Left lobe of liver (tissue), 2 donors: ENCODE results near the gene RETREG2. TPM values are rescaled to one million over a fixed set of nuclear protein-coding genes. Genes with fewer than 3 reads are reported as not detected.

Experiments used
- ATAC-seq: fragments of 200-7000 bp; cut with Tn5 transposase; one replicate; pipeline ENCODE4 v1.9.1; 2020; ENCODE audit warnings: mild to moderate bottlenecking, moderate library complexity
- DNase-seq: peaks from one replicate; pipeline ENCODE4 v3.0.0-alpha.2; 2020; ENCODE audit warnings: low spot score
- total RNA-seq: library from RNA; stranded (reverse); gene quantifications from one replicate; pipeline ENCODE4 v1.2.1, GENCODE V29; 2021
- donor health status: DM: no; HTN: no; CAD: no; lungs with moderate emphysema.
- donor health status: DM: no; HTN: yes; CAD: no.

The RETREG2 gene
- total RNA-seq, 1 donor from 2014 or later: 54.8 TPM

DNA sequence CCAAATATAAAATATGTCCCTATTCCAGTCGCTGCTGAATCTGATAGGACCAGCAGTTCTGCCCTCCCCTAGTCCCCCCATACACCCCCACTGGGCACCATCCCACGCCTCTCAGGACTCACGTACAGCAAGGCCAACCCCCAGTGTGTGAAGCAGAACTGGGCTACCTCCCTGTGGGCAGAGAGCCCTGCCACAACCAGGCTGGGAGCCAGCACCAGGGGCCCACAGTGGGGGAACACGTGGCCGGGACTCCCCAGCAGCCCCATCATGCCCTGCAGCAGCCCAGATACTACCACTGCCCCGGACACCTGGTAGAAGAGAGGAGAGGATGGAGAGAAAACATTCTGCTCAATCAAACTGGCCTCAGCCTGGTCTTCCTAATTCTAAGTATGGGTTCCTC lies 9.5 kb upstream of the RETREG2 start:
- DNase-seq (no peak), ATAC-seq (no peak)

DNA sequence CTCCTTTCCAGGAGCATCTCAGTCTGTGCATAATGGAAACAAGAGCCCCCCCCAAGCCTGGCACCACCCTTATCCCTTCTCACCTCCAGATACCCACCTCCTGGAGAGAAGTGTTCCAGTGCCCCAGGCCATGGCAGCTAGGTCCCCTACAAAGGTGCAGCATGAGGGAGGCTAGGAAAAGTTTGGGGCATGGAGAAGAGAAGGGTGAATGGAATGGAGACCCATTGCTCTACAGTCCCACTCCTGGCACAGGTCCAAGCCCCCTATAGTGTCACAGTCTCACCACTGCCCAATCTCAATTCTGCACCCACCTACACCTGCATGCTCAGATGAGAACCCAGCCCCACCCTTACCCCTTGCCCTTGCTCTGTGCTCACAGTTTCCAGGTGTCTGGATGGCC lies 9.1 kb upstream of the RETREG2 start:
- ATAC-seq (no peak), DNase-seq (no peak)

DNA sequence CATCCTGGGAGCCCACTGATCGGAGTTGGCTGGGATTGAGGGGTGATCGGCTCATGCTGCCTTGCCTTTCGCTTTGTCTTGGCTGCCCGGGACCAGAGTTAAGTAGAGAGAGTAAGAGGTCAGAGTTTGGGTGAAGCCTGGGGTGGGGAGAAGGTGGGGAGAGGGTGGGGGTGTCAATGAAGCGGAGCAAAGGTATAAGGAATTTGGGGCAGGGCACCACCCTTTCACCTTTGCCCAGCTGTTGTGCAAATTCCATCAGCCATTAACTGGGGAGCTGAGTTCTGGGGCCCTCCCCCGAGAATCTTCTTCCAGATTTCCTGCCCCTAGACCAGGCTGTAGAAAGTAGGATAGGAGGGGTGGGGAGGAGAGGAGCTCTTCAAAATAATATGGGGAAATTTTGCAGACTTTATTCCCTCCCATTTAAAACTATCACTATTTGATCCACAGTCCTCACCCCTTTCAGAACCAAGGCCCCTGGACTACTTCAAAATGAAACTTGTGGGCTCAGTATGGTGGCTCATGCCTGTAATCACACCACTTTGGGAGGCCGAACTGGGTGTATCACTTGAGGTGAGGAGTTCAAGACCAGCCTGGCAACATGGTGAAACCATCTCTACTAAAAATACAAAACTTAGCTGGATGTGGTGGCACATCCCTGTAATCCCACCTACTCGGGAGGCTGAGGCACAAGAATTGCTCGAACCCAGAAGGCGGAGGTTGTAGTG lies 8.0 kb upstream of the RETREG2 start, which contains the start of gene SLC23A3:
SLC23A3 (minus strand) TSS at position 100 of the 725 bp plus-strand sequence; CDS start at position 55, 45 bp downstream.
- ATAC-seq (peak; percentile 81), DNase-seq (no peak)

DNA sequence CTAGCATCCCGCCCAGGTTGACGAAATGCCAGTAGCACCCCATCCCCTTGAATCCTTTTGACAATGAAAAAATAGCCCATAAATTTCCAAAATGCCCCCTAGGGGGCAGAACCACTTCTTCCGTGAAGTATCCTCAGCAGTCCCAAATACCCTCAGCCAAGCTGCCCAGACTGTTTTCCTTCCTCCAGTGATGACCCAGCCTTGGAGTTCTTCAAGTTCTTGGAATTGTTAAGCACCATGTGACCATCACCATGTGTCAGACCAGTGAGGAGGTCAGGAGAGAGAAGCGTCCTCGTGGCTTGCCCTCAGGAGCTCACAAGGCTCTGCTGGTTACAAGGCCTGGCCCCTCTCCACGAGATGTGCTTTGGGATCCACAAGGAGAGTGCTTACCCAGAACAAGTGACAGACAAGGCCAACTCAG lies 6.8 kb upstream of the RETREG2 start:
- no peak for DNase-seq

GRCh38 chr2:219172231-219173154 lies 5.6 kb upstream of the RETREG2 start:
- DNase-seq (no peak), ATAC-seq (no peak)

More for the DNA sequence above, 6.8 kb upstream of the RETREG2 start:
- peak; percentile 62 for ATAC-seq

- ATAC-seq: no peak
- DNase-seq: no peak
Measured at GRCh38 chr2:219173176-219173575, 4.9 kb upstream of the RETREG2 start.

DNA sequence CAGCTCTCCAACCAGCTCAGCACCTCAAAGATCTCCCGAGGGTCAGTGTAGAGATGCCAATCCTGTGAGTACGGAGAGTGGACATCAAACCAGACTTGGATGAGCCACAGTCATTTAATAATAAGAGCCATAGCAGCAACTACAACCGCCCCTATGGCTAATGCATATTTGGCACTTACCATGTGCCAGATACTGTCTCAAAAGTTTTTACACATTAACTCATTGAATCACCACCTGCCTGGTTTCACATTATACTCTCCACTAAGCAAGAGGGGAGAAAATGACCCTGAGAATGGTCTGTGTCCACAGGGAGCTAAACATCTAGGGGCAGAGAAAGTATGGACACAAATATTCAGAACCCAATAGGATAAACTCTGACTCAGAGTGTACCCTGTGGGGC lies 3.9 kb upstream of the RETREG2 start:
- DNase-seq (no peak), ATAC-seq (no peak)

DNA sequence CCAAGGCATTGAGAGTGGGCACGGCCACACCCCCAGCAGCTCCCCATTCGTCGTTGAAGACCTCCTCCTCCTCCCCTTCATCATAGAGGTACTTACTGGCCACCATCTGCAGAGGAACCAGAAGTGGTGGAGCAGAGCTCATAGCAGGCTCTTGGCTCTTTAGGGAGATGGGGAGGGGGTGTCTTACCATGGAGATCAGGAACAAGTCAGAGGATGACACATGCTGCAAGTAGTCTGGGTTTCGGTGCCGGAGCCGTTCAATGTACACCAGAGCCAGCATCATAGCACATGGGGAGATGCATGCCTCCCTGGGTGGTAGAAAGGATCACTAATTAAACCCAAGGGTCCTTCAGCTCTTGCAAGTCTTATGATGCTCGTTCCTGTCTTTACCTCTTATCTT lies 3.3 kb upstream of the RETREG2 start:
- no peak for DNase-seq
- ATAC-seq: no peak

GRCh38 chr2:219175486-219175885 lies 2.6 kb upstream of the RETREG2 start:
- DNase-seq (no peak), ATAC-seq (no peak)

DNA sequence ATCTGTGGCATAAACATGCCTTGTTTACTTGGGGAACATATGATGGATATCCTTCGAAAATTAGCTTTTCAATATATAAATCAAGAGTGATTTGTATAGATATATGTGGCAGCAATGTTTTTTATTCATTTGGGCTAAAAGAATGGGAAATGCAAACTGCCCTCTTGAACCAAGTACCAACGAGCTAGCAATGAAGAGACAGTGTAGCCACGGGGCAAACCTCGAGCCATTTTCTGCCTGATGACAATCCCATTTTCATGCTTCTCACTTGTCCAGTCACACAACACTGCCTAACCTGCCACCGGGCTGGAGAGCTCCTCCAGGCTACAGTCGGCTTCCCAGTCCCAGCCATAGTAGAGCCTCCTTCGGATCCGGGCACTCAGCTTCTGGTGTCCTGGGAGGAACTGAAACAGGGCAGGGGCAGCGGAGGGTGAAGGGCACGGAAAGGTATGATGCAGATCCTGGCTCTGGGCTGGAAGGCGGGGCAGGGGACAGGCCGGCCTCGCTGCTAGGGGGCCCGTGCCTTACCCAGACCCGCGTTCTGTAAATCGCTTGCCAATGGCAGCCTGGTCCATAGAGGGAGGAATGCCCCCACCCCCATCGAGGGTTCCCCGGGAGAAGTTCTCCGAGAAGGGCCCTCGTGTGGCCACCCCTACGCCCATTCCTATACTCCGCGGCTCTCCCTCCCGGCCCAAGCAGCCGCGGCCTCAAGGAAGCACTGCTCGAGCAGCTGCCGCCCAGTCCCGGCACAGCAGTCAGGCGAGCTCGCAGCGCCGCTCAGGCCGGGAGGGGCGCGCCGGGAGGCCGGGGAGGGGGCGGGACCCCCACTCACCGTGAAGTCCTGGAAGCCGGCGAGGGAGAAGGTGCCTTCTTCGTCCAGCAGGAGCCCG lies 1.9 kb upstream of the RETREG2 start:
- ATAC-seq (peak; percentile 54), DNase-seq (peak; percentile 61)

DNA sequence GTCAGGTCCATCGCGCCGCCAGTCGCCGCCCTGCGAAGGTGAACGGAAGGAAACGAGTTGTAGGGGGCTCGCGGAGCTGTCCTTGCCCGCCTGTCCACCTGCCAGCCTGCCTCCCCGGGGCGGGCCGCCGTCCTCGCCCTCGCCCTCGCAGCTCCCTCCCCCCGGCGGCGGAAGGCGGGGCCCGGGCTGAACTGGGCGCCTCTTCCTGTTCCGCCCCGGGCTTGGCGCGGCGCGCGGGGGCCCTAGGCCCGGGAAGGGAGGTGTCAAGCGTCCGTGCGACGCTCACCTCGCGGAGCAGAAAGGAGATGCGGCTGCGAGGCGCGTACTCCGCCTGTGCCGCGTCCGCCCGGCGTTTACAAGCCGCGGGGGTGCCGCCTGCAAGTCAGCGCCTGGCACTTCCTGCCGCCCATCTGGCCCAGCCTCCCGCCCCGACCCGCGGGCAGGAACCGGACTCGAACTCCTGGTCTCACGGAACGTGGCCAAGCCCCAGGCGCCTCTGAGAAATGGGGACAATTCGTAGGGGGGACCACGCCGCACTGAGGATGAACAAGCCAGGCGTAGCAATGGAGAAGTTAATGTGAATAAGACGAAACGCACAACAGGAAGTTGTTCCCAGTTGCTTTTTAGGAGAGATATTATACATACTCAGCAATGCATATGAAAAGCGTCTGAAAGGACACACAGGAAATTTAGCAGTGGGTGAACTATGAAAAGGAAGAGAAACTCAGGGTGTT lies 1.1 kb upstream of the RETREG2 start, which contains the start of gene CNPPD1:
CNPPD1 (minus strand) TSS at position 108 of the 734 bp plus-strand sequence; CDS start at position 11, 97 bp downstream.
- DNase-seq: peak; percentile 92
- peak; percentile 87 for ATAC-seq

DNA sequence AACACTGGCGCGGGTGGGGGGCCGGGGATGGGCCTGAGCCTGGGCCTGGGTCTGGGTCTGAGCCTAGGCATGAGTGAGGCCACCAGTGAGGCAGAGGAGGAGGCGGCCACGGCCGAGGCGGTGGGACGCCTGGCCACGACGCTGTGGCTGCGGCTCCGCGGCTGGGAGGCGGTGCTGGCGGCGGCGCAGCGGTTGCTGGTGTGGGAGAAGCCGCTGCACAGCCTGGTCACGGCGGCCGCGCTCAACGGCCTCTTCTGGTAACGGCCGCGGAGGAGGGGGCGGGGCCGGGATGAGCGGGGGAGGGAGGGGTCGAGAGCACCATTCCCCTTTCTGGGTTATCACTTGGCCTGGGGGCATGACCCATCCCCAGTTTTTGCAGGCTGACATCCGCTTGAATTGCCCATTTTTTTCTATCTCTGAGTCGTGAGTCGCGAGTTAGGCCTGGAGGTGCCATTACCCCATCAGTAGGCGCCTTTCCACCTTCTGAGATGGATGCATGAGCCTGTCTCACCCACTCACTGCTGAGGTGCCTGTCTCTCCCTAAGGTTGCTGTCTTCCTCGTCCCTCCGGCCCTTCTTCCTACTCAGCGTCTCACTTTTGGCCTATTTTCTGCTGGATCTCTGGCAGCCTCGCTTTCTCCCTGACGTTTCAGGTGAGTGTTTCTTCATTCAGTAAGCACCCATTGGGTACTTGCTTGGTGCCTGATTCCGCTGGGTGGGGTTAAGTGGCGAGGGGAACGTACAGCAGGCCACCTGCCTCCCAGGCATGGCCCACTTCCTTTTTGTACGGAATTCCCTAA lies 501 bp downstream of the RETREG2 start:
- DNase-seq (peak; percentile 67), ATAC-seq (peak; percentile 8)

DNA sequence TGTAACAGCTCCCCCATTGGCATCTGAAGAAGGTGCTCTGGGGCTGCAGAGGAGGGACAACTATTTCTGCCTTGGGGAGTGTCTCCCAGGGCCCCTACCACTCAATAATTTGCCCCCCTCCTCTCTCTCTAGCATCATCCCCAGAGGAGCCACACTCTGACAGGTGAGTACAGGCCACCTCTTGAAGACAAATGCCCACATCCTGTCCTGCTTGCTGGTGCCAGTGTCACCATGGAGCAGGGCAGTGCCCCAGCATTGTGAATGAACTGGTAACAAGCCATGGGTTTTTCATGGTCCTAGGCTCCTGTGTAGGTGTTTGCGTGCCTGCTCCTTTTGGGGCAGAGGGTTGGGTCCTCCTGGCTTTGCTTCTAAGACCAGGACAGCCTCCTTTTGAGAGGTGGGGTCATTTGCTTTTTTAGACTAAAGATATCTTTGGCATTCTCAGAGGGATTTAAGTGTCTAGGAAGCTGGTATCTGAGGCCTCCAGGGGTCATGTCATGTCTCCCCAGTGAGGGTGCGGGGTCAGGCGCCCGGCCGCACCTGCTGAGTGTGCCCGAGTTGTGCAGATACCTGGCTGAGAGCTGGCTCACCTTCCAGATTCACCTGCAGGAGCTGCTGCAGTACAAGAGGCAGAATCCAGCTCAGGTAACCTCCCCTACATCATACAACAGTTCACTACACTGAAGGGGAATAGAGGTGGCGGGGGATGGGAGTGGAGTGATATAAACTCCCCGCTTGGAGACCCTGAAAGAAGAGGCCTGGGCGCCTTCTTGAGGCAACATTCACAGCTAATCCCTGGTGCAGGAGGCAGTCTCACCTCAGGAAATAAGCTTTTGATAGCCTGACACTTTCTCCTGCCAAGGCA lies 1.8 kb downstream of the RETREG2 start:
- ATAC-seq: no peak
- no peak for DNase-seq

GRCh38 chr2:219180961-219181360 lies 2.9 kb downstream of the RETREG2 start:
- DNase-seq: no peak

GRCh38 chr2:219181531-219181930 lies 3.5 kb downstream of the RETREG2 start:
- DNase-seq (no peak), ATAC-seq (no peak)

More at GRCh38 chr2:219180961-219181360, 2.9 kb downstream of the RETREG2 start:
- ATAC-seq: no peak

DNA sequence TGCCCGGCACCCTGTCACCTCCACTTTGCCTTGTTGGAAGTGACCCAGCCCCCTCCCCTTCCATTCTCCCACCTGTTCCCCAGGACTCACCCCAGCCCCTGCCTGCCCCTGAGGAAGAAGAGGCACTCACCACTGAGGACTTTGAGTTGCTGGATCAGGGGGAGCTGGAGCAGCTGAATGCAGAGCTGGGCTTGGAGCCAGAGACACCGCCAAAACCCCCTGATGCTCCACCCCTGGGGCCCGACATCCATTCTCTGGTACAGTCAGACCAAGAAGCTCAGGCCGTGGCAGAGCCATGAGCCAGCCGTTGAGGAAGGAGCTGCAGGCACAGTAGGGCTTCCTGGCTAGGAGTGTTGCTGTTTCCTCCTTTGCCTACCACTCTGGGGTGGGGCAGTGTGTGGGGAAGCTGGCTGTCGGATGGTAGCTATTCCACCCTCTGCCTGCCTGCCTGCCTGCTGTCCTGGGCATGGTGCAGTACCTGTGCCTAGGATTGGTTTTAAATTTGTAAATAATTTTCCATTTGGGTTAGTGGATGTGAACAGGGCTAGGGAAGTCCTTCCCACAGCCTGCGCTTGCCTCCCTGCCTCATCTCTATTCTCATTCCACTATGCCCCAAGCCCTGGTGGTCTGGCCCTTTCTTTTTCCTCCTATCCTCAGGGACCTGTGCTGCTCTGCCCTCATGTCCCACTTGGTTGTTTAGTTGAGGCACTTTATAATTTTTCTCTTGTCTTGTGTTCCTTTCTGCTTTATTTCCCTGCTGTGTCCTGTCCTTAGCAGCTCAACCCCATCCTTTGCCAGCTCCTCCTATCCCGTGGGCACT lies 4.5 kb downstream of the RETREG2 start:
- ATAC-seq: no peak
- DNase-seq: no peak

- ATAC-seq: no peak
- no peak for DNase-seq
Measured at GRCh38 chr2:219183151-219183772, 5.2 kb downstream of the RETREG2 start.
